HL-60 (cell line): ENCODE data around the gene PRKAB1.

Experiments
- TF ChIP-seq, protein P1 (sequence below): IDR thresholded peaks from one replicate; pipeline ENCODE4 v1.5.1; 2011; ENCODE audit warnings: low read length, control low read depth, inconsistent platforms; ENCODE audit not compliant: insufficient read depth
- TF ChIP-seq, protein P2 (sequence below): IDR thresholded peaks from 2 replicates; pipeline ENCODE4 v1.6.1; 2012; ENCODE audit warnings: low read depth; ENCODE audit not compliant: insufficient replicate concordance

DNA sequence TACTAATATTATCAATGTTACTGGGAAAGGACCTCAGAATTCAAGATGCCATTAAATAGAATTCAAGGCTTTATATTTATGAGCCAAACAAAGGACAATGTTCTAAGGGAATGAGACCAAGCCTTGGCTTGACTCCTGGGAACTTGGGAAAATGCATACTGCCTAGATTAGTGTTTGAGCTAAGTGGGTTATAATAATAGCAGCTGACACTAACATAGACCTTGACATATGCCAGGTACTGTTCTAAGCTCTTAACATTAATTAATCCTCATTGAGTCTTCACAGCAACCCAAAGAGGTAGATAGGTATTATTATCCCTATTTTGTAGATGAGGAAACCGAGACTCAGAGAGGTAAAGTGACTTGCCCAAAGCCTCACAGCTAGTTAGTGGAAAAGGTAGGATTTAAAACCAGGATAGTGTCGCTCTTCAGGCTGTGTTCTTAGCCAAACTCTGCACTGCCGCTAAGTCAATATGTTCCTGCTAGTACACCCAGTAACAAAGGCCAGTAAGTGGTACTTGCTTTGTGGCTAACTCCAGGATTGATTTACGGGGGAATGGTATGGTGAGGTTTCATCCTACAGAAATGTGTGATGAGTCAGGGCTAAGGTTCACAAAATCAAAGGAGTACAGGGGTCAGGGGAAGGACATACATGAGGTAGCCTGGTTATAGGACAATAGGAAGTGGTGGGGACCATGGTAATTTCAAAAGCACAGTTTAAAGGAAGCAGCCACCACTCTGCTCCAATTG lies 35.8 kb upstream of the PRKAB1 start:
- TF ChIP-seq, protein P1, sequence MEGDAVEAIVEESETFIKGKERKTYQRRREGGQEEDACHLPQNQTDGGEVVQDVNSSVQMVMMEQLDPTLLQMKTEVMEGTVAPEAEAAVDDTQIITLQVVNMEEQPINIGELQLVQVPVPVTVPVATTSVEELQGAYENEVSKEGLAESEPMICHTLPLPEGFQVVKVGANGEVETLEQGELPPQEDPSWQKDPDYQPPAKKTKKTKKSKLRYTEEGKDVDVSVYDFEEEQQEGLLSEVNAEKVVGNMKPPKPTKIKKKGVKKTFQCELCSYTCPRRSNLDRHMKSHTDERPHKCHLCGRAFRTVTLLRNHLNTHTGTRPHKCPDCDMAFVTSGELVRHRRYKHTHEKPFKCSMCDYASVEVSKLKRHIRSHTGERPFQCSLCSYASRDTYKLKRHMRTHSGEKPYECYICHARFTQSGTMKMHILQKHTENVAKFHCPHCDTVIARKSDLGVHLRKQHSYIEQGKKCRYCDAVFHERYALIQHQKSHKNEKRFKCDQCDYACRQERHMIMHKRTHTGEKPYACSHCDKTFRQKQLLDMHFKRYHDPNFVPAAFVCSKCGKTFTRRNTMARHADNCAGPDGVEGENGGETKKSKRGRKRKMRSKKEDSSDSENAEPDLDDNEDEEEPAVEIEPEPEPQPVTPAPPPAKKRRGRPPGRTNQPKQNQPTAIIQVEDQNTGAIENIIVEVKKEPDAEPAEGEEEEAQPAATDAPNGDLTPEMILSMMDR: no peak
- TF ChIP-seq, protein P2, sequence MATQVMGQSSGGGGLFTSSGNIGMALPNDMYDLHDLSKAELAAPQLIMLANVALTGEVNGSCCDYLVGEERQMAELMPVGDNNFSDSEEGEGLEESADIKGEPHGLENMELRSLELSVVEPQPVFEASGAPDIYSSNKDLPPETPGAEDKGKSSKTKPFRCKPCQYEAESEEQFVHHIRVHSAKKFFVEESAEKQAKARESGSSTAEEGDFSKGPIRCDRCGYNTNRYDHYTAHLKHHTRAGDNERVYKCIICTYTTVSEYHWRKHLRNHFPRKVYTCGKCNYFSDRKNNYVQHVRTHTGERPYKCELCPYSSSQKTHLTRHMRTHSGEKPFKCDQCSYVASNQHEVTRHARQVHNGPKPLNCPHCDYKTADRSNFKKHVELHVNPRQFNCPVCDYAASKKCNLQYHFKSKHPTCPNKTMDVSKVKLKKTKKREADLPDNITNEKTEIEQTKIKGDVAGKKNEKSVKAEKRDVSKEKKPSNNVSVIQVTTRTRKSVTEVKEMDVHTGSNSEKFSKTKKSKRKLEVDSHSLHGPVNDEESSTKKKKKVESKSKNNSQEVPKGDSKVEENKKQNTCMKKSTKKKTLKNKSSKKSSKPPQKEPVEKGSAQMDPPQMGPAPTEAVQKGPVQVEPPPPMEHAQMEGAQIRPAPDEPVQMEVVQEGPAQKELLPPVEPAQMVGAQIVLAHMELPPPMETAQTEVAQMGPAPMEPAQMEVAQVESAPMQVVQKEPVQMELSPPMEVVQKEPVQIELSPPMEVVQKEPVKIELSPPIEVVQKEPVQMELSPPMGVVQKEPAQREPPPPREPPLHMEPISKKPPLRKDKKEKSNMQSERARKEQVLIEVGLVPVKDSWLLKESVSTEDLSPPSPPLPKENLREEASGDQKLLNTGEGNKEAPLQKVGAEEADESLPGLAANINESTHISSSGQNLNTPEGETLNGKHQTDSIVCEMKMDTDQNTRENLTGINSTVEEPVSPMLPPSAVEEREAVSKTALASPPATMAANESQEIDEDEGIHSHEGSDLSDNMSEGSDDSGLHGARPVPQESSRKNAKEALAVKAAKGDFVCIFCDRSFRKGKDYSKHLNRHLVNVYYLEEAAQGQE: no peak
